Liver (tissue), 9 donors: ENCODE results near the gene EZR. TPM values are rescaled to one million over a fixed set of nuclear protein-coding genes. Genes with fewer than 3 reads are reported as not detected.

ENCODE experiments used
- DNase-seq: peaks from one replicate; pipeline ENCODE4 v3.0.0-alpha.2; 2017; ENCODE audit warnings: low spot score
- H3K27ac ChIP-seq, 2 donors: one replicate each; pipeline ENCODE4 v1.7.0; 2013; ENCODE audit warnings: inconsistent platforms in 2 of 2, low read length in 2 of 2, control low read depth in 1 of 2, low read depth in 1 of 2, mild to moderate bottlenecking in 1 of 2
- H3K27me3 ChIP-seq, 4 donors: one replicate each; pipeline versions ENCODE4 v1.6.1 to v1.7.0; 2013; ENCODE audit warnings: low read length in 3 of 4, inconsistent platforms in 1 of 4, mild to moderate bottlenecking in 1 of 4, moderate library complexity in 1 of 4; ENCODE audit not compliant: control insufficient read depth in 4 of 4, insufficient read depth in 4 of 4
- H3K36me3 ChIP-seq, 4 donors: one replicate each; pipeline versions ENCODE4 v1.6.1 to v1.7.0; 2013; ENCODE audit warnings: low read length in 3 of 4, mild to moderate bottlenecking in 3 of 4, low read depth in 1 of 4, moderate library complexity in 1 of 4; ENCODE audit not compliant: control insufficient read depth in 4 of 4, insufficient read depth in 3 of 4
- H3K4me1 ChIP-seq, 4 donors: one replicate each; pipeline versions ENCODE4 v1.6.1 to v1.7.0; 2013; ENCODE audit warnings: low read length in 3 of 4, mild to moderate bottlenecking in 3 of 4, moderate library complexity in 1 of 4; ENCODE audit not compliant: control insufficient read depth in 4 of 4, insufficient read depth in 4 of 4
- H3K4me3 ChIP-seq, 3 donors: one replicate each; pipeline versions ENCODE4 v1.6.1 to v1.7.0; 2013; ENCODE audit warnings: low read length in 3 of 3, control low read depth in 1 of 3, low read depth in 1 of 3, mild to moderate bottlenecking in 1 of 3
- H3K9ac ChIP-seq, 2 donors: one replicate each; pipeline ENCODE4 v1.7.0; 2013; ENCODE audit warnings: low read length in 2 of 2, mild to moderate bottlenecking in 2 of 2, moderate library complexity in 2 of 2, control low read depth in 1 of 2, low read depth in 1 of 2
- H3K9me3 ChIP-seq, 4 donors: one replicate each; pipeline versions ENCODE4 v1.6.1 to v1.7.0; 2013; ENCODE audit warnings: low read length in 3 of 4; ENCODE audit not compliant: control insufficient read depth in 4 of 4
- ATF3 ChIP-seq: IDR thresholded peaks from 2 replicates; pipeline ENCODE4 v1.6.1; 2016; ENCODE audit warnings: antibody characterized with exemption
- CTCF ChIP-seq: fragments of 150-350 bp; IDR thresholded peaks from 2 replicates; pipeline ENCODE4 v1.5.1; 2017; ENCODE audit warnings: improper control_type of control experiment, low read depth, low read length; ENCODE audit not compliant: missing input control
- EGR1 ChIP-seq, 2 donors: IDR thresholded peaks; 2 replicates each; pipeline ENCODE4 v1.6.1; 2016 to 2018; ENCODE audit warnings: antibody characterized with exemption in 2 of 2, low read depth in 2 of 2
- FOXA1 ChIP-seq: IDR thresholded peaks from 2 replicates; pipeline ENCODE4 v1.6.1; 2016; ENCODE audit warnings: antibody characterized with exemption
- FOXA2 ChIP-seq: IDR thresholded peaks from 2 replicates; pipeline ENCODE4 v1.6.1; 2016; ENCODE audit warnings: antibody characterized with exemption
- HNF4A ChIP-seq, 2 donors: conservative IDR thresholded peaks; 2 replicates each; pipeline ENCODE4 v1.6.1; 2016; ENCODE audit warnings: antibody characterized with exemption in 2 of 2, mild to moderate bottlenecking in 2 of 2
- JUND ChIP-seq, 2 donors: IDR thresholded peaks; 2 replicates each; pipeline ENCODE4 v1.6.1; 2016; ENCODE audit warnings: antibody characterized with exemption in 2 of 2
- NR2F2 ChIP-seq: IDR thresholded peaks from 2 replicates; pipeline ENCODE4 v1.6.1; 2016; ENCODE audit warnings: antibody characterized with exemption
- RAD21 ChIP-seq, 2 donors: IDR thresholded peaks; 2 replicates each; pipeline ENCODE4 v1.6.1; 2016; ENCODE audit warnings: antibody characterized with exemption in 2 of 2, mild to moderate bottlenecking in 2 of 2
- REST ChIP-seq: IDR thresholded peaks from 2 replicates; pipeline ENCODE4 v1.6.1; 2016; ENCODE audit warnings: antibody characterized with exemption, mild to moderate bottlenecking
- RXRA ChIP-seq, 2 donors: IDR thresholded peaks; 2 replicates each; pipeline ENCODE4 v1.6.1; 2017 to 2018; ENCODE audit warnings: antibody characterized with exemption in 2 of 2, mild to moderate bottlenecking in 1 of 2
- SP1 ChIP-seq: IDR thresholded peaks from 2 replicates; pipeline ENCODE4 v1.6.1; 2018; ENCODE audit warnings: antibody characterized with exemption, mild to moderate bottlenecking
- TAF1 ChIP-seq: conservative IDR thresholded peaks from 2 replicates; pipeline ENCODE4 v1.6.1; 2016; ENCODE audit warnings: antibody characterized with exemption, mild to moderate bottlenecking
- YY1 ChIP-seq: IDR thresholded peaks from 2 replicates; pipeline ENCODE4 v1.6.1; 2016; ENCODE audit warnings: antibody characterized with exemption, mild to moderate bottlenecking
- ZBTB33 ChIP-seq: IDR thresholded peaks from 2 replicates; pipeline ENCODE4 v1.6.1; 2016; ENCODE audit warnings: antibody characterized with exemption
- WGBS: extraction: QIAGEN DNeasy Blood & Tissue Kit; methylation state at CpG from one replicate; pipeline ENCODE4 v1.1.7; 2013; 5-methylcytosine and 5-hydroxymethylcytosine counted together
- polyA plus RNA-seq, 2 donors: library from polyadenylated mRNA; stranded (reverse) in 1 of 2; unstranded in 1 of 2; fragments of 200-250 nt in 1 of 2; fragments of >200 nt in 1 of 2; fragmentation: Nextera tagmentation in 1 of 2; extraction: Ambion mirVana in 1 of 2; gene quantifications; one replicate each; pipeline versions ENCODE4 v1.2.1 to v1.2.3, GENCODE V29; 2013 to 2015
- total RNA-seq, 2 donors: library from RNA; depleted of rRNA; stranded (reverse); fragments of >200 nt; gene quantifications; one replicate each; pipeline ENCODE4 v1.2.3, GENCODE V29; 2014
- donor health status: healthy.
- donor health status: healthy.
- donor health status: healthy.
- donor health status: healthy.
- donor health status: healthy.

The EZR gene
- total and polyA plus RNA-seq, 4 donors, result 22.0 to 35.4 (median 25.4) TPM

GRCh38 chr6:158772172-158772571, 47.0 kb downstream of the EZR start:
- Histone ChIP-seq H3K36me3 (peaks cover 23 to 89% (median 73%) of the 10 kb centered on the region in 4 donors), H3K4me3 (no peak overlapping the region), H3K27me3 (no peaks in the 10 kb centered on the region), H3K9ac (no peak overlapping the region), H3K9me3 (no peaks in the 10 kb centered on the region), H3K4me1 (no peaks in the 10 kb centered on the region), H3K27ac (no peak overlapping the region)
- DNase-seq, result no peak
- TF ChIP-seq JUND (IDR thresholded peaks at IDR 0.05) (no peak), YY1 (no peak), FOXA1 (no peak), FOXA2 (no peak), RAD21 (IDR thresholded peaks at IDR 0.05) (no peak), HNF4A (conservative IDR thresholded peaks at IDR 0.05) (no peak), NR2F2 (no peak), EGR1 (IDR thresholded peaks at IDR 0.05; ENCODE audit: low read depth in 2 of 2) (no peak), RXRA (IDR thresholded peaks at IDR 0.05) (no peak), REST (no peak), CTCF (no peak), ZBTB33 (no peak), TAF1 (no peak)
- WGBS, result 88% methylated on average over 11 of the region's 11 CpGs

DNA sequence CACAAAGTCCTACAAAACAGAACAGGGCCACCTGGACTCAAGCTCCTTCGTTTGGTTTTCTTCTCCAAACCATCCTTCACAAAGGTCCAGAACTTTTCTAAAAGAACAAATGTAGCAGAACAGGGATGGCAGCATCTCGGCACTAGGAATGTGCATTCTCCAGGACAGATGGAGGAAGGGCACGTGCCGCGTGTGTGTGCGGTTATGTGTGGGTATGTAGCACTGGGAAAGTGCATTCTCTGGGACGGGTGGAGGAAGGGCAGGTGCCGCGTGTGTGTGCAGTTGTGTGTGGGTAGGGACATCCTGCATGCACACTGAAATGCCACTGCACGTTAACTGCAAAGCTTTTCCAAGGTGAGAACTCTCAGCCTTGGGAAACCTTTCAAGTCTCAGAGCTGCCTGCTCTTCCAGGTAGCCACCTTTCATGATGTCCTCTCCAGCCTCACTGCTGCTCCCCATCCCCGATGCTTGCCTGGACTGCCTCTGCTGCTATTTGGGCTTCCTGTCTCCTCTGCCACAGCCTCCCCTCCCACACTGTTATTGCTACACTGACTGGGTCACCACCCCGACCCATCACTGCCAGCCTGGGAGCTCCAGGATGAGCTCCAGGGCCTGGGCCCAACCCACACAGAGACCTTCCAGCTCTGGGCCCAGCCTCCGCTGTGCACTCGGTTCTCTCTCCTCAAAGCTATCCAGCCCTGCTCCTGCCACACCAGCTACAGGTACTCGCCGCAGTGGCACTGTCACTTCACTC, 47.6 kb downstream of the EZR start:
- 94% methylated on average over 16 of the region's 16 CpGs for WGBS

More for the DNA sequence above, 47.6 kb downstream of the EZR start:
- no peak for TF ChIP-seq ATF3
- TF ChIP-seq EGR1 (IDR thresholded peaks at IDR 0.05; ENCODE audit: low read depth in 2 of 2), result no peak
- no peak for TF ChIP-seq SP1
- no peak for DNase-seq
- H3K27ac ChIP-seq, result no peak overlapping the region
- no peaks in the 10 kb centered on the region for H3K9me3 ChIP-seq
- H3K9ac ChIP-seq, result no peak overlapping the region
- no peak overlapping the region for H3K4me3 ChIP-seq
- no peaks in the 10 kb centered on the region for H3K27me3 ChIP-seq
- H3K4me1 ChIP-seq, result no peaks in the 10 kb centered on the region
- H3K36me3 ChIP-seq, result peaks cover 26 to 90% (median 75%) of the 10 kb centered on the region in 4 donors
